ENCODE data around the gene TAGLN3. TPM values are rescaled to one million over a fixed set of nuclear protein-coding genes. Genes with fewer than 3 reads are reported as not detected.

Gene TAGLN3
- total RNA-seq (under 1 TPM in 1 of 2 donors, not detected in 1; 0.50 TPM), polyA plus RNA-seq (ENCODE audit: insufficient read length in 6 of 6) (1 to 10 TPM; 2.2 to 3.6 (median 2.7) TPM)
- long read RNA-seq, donor 1, partial matches to known transcripts = 0 of 1 reads
- long read RNA-seq, donor 1, other reads (novel, unspliced or antisense) = 0 of 1 reads
- long read RNA-seq, donor 2 = 0 reads
- long read RNA-seq, donor 3, partial matches to known transcripts = 0 of 2 reads
- long read RNA-seq, donor 3, other reads (novel, unspliced or antisense) = 0 of 2 reads
- long read RNA-seq, donor 4 = 0 reads
- long read RNA-seq, donor 5, partial matches to known transcripts = 0 of 1 reads
- long read RNA-seq, donor 5, other reads (novel, unspliced or antisense) = 0 of 1 reads
- long read RNA-seq, donor 6, partial matches to known transcripts = 0 of 2 reads
- long read RNA-seq, donor 6, other reads (novel, unspliced or antisense) = 0 of 2 reads
- long read RNA-seq, donor 7, partial matches to known transcripts = 0 of 3 reads
- long read RNA-seq, donor 7, other reads (novel, unspliced or antisense) = 0 of 3 reads
- long read RNA-seq, donor 8, partial matches to known transcripts = 0 of 1 reads
- long read RNA-seq, donor 8, other reads (novel, unspliced or antisense) = 0 of 1 reads
- long read RNA-seq, donor 9 = 0 reads
- long read RNA-seq, donor 10, partial matches to known transcripts = 0 of 1 reads
- long read RNA-seq, donor 10, other reads (novel, unspliced or antisense) = 0 of 1 reads
- long read RNA-seq, donor 11, transcript TAGLN3-205 (5 exons, 1,301 nt) = minor isoform, 26 of 145 reads
- long read RNA-seq, donor 11, transcript TAGLN3-203 (4 exons, 1,164 nt) = major isoform, 55 of 145 reads
- long read RNA-seq, donor 11, partial matches to known transcripts = 60 of 145 reads
- long read RNA-seq, donor 11, other reads (novel, unspliced or antisense) = 0 of 145 reads
- long read RNA-seq, donor 12, partial matches to known transcripts = 0 of 4 reads
- long read RNA-seq, donor 12, other reads (novel, unspliced or antisense) = 0 of 4 reads

- no peaks in the 10 kb centered on the region for H3K36me3 ChIP-seq
- TF ChIP-seq, protein P1, sequence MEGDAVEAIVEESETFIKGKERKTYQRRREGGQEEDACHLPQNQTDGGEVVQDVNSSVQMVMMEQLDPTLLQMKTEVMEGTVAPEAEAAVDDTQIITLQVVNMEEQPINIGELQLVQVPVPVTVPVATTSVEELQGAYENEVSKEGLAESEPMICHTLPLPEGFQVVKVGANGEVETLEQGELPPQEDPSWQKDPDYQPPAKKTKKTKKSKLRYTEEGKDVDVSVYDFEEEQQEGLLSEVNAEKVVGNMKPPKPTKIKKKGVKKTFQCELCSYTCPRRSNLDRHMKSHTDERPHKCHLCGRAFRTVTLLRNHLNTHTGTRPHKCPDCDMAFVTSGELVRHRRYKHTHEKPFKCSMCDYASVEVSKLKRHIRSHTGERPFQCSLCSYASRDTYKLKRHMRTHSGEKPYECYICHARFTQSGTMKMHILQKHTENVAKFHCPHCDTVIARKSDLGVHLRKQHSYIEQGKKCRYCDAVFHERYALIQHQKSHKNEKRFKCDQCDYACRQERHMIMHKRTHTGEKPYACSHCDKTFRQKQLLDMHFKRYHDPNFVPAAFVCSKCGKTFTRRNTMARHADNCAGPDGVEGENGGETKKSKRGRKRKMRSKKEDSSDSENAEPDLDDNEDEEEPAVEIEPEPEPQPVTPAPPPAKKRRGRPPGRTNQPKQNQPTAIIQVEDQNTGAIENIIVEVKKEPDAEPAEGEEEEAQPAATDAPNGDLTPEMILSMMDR (IDR thresholded peaks at IDR 0.05) = no peak
- H3K27me3 ChIP-seq = peaks cover 5 to 33% of the 10 kb centered on the region in 2 donors
- no peaks in the 10 kb centered on the region for H3K9me3 ChIP-seq
- peaks cover 0 to 12% of the 10 kb centered on the region in 2 donors for H3K4me1 ChIP-seq
- intact Hi-C loops (cut with DNase I) = no loop called here
- H3K4me3 ChIP-seq = peak within 1 kb of the TSS; percentile 17 to 22
- ATAC-seq (peak; percentile 95), DNase-seq (peak in 2 of 4 donors; percentile 24 to 69)
- H3K27ac ChIP-seq = no peak within 1 kb of the TSS
Observed at GRCh38 chr3:111998636-111999483, at the start of gene TAGLN3. TAGLN3 (plus strand) TSS chr3:111998922; CDS start chr3:111999423, 501 bp downstream.

DNA sequence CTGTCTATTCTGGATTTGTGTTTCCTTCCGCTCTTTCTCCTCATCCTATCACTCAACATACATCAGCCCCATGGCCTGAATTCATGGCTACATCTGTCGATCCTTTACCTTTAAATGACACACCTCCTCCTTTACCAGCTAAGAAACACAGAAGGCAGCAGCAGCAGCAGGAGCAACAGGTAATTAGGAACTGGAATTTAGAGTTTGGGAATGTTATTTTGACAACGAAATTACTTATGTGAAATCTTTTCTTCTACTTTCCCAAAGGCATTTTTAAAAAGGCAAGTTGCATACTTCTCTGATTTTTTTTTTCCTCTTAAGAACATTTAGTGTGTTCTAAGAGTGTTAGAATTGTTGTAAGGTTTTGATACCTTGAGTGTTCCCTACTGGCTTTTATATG, 49.0 kb upstream of the TAGLN3 start:
- DNase-seq (no peak), ATAC-seq (no peak)
- no peak overlapping the region for H3K4me3 ChIP-seq
- no peaks in the 10 kb centered on the region for H3K27me3 ChIP-seq
- H3K9me3 ChIP-seq = no peaks in the 10 kb centered on the region
- H3K36me3 ChIP-seq = peaks cover 0 to 5% of the 10 kb centered on the region in 2 donors
- H3K4me1 ChIP-seq = no peaks in the 10 kb centered on the region
- H3K27ac ChIP-seq = no peak overlapping the region
- TF ChIP-seq, protein P1 (IDR thresholded peaks at IDR 0.05) = no peak
- intact Hi-C loops (cut with DNase I) = no loop called here

DNA sequence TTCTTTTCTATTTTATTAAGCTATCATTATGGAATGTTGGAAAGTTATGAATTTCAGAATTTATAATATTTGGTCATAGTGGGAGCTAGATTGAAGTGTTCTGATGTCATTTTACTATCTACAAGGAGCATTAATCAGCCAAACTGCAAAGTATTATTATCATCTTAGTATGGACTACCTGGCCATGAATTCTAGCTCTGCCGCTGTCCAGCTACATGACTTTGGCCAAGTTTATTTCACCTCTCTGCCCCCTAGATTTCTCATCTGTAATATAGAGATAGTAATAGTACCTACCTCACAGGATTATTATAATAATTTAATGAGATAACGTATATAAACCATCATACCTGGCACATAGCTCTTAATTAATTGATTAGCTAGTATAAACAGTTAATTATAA, 47.7 kb upstream of the TAGLN3 start:
- no peaks in the 10 kb centered on the region for H3K27me3 ChIP-seq
- intact Hi-C loops (cut with DNase I) = no loop called here
- H3K4me1 ChIP-seq = no peaks in the 10 kb centered on the region
- no peak for DNase-seq
- no peak overlapping the region for H3K4me3 ChIP-seq
- peaks cover 0 to 5% of the 10 kb centered on the region in 2 donors for H3K36me3 ChIP-seq
- TF ChIP-seq, protein P1 (IDR thresholded peaks at IDR 0.05) = no peak
- no peak for ATAC-seq
- H3K27ac ChIP-seq = no peak overlapping the region
- no peaks in the 10 kb centered on the region for H3K9me3 ChIP-seq

GRCh38 chr3:111952086-111952485, 46.6 kb upstream of the TAGLN3 start:
- Histone ChIP-seq H3K36me3 (peaks cover 0 to 5% of the 10 kb centered on the region in 2 donors), H3K27me3 (no peaks in the 10 kb centered on the region), H3K9me3 (no peaks in the 10 kb centered on the region), H3K27ac (no peak overlapping the region), H3K4me3 (no peak overlapping the region), H3K4me1 (no peaks in the 10 kb centered on the region)
- ATAC-seq (no peak), DNase-seq (no peak)
- intact Hi-C loops (cut with DNase I) = no loop called here
- TF ChIP-seq, protein P1 (IDR thresholded peaks at IDR 0.05) = no peak

Measured in left lung (tissue), 14 donors.